ENCODE results near the gene MYO1B. TPM values are rescaled to one million over a fixed set of nuclear protein-coding genes. Genes with fewer than 3 reads are reported as not detected.

The MYO1B gene
- total RNA-seq, 1 experiment from 2014 or later: 93.0 TPM

DNA sequence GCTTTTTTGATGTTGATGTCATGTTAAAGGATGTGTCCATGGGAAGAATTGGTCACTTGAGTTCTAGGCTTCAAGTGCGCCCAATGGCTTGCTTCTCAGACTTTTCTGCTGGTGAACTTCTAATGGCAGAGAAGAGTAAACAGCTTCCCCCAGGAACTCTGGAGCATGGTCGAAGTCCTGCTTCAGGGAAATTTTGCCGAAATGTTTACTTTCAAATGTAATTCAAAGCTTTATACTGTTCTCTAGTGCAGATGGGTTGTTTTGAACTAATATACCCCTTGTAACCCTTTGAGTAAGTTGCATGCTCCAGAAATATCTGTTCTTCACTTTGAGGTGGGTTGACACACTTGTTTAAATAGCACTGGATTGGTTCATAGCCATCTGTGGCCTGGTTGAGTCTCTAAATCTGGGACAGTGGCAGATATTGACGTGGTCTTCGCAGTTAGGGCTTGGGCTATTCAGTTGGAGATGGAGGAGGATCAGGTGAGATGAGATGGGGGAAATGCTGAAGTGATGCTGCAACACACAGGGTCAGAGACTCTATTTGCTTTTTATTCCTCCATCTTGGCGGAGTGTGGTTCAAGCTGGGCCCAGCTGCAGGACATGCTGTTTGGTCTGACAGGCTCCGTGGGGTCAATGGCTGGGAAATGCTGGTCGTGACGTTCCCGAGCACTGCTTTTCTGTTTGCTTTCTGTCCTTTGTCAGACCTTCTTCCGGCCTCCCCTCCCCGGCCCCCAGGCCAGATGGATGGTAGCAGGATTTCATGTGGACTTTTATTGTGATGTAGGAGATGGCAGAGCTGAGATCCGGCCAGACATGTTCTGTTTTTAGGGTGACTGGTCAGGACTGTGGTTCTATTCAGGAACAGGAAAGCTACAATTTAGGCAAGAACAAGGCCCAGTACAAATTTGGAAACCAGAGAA is 35.9 kb downstream of the MYO1B start:
- no peaks in the 10 kb centered on the region for H3K4me1 ChIP-seq (ENCODE audit: insufficient read depth, low read length)
- no peak overlapping the region for H3K27ac ChIP-seq (ENCODE audit: low read length)
- peaks cover 19% of the 10 kb centered on the region; the same call in 1 of the 2 replicates for H3K36me3 ChIP-seq (ENCODE audit: low read depth, low read length)
- no peaks in the 10 kb centered on the region for H3K9me2 ChIP-seq (replicated peaks; ENCODE audit: low read length)
- no peak overlapping the region for H3K4me2 ChIP-seq (ENCODE audit: low read length)
- intact Hi-C loops (cut with micrococcal nuclease): no loop called here
- DNase-seq: no peak
- no peaks in the 10 kb centered on the region for H3K9me3 ChIP-seq (ENCODE audit: low read length)
- H4K20me1 ChIP-seq (ENCODE audit: low read length): 0 out of 2 replicates have a peak, but pooled peaks cover 6% of the 10 kb centered on the region
- TF ChIP-seq EZH2 (IDR thresholded peaks at IDR 0.05; ENCODE audit: low read length, unreplicated experiment) (no peak), EZH2phosphoT487 (IDR thresholded peaks at IDR 0.05; ENCODE audit: borderline replicate concordance, low read length) (no peak), CTCF (conservative IDR thresholded peaks at IDR 0.05; ENCODE audit: low read depth, low read length) (no peak)
- H3K9ac ChIP-seq (ENCODE audit: low read length): no peak overlapping the region
- H3K79me2 ChIP-seq (ENCODE audit: low read length): peaks cover 73% of the 10 kb centered on the region
- ChIA-PET POLR2A (ENCODE audit: unreplicated experiment) (no interaction called here), CTCF (no interaction called here)
- no peak overlapping the region for H2AFZ ChIP-seq (ENCODE audit: low read length)
- no peaks in the 10 kb centered on the region for H3F3A ChIP-seq (ENCODE audit: low read length, unreplicated experiment)
- no peak for ATAC-seq
- no TSS peak for BruUV-seq (replicated peaks)
- H3K4me3 ChIP-seq (ENCODE audit: low read length): no peak overlapping the region
- H3K27me3 ChIP-seq (ENCODE audit: low read length): no peaks in the 10 kb centered on the region

- no peak for ATAC-seq
- ChIA-PET POLR2A (ENCODE audit: unreplicated experiment) (no interaction called here), CTCF (no interaction called here)
- no peak for DNase-seq
- BruUV-seq (replicated peaks): no TSS peak
- no peak overlapping the region for H3K4me3 ChIP-seq (ENCODE audit: low read length)
- H3K4me1 ChIP-seq (ENCODE audit: insufficient read depth, low read length): no peaks in the 10 kb centered on the region
- no peak overlapping the region for H2AFZ ChIP-seq (ENCODE audit: low read length)
- no peaks in the 10 kb centered on the region for H3K27me3 ChIP-seq (ENCODE audit: low read length)
- H3K9ac ChIP-seq (ENCODE audit: low read length): no peak overlapping the region
- no peaks in the 10 kb centered on the region for H3K9me3 ChIP-seq (ENCODE audit: low read length)
- intact Hi-C loops (cut with micrococcal nuclease): no loop called here
- H3K27ac ChIP-seq (ENCODE audit: low read length): no peak overlapping the region
- no peaks in the 10 kb centered on the region for H3F3A ChIP-seq (ENCODE audit: low read length, unreplicated experiment)
- H3K79me2 ChIP-seq (ENCODE audit: low read length): peaks cover 84% of the 10 kb centered on the region
- H3K9me2 ChIP-seq (replicated peaks; ENCODE audit: low read length): no peaks in the 10 kb centered on the region
- H3K36me3 ChIP-seq (ENCODE audit: low read depth, low read length): peaks cover 12% of the 10 kb centered on the region; the same call in 1 of the 2 replicates
- no peak overlapping the region for H3K4me2 ChIP-seq (ENCODE audit: low read length)
- H4K20me1 ChIP-seq (ENCODE audit: low read length): no peaks in the 10 kb centered on the region
- TF ChIP-seq EZH2phosphoT487 (IDR thresholded peaks at IDR 0.05; ENCODE audit: borderline replicate concordance, low read length) (no peak), CTCF (conservative IDR thresholded peaks at IDR 0.05; ENCODE audit: low read depth, low read length) (no peak)
Measured at GRCh38 chr2:191285252-191285651, 40.0 kb downstream of the MYO1B start.

GRCh38 chr2:191287820-191288219 is 42.6 kb downstream of the MYO1B start:
- Histone ChIP-seq H3K9ac (ENCODE audit: low read length) (no peak overlapping the region), H3F3A (ENCODE audit: low read length, unreplicated experiment) (no peaks in the 10 kb centered on the region), H3K36me3 (ENCODE audit: low read depth, low read length) (0 out of 2 replicates have a peak, but pooled peaks cover 8% of the 10 kb centered on the region), H4K20me1 (ENCODE audit: low read length) (no peaks in the 10 kb centered on the region), H2AFZ (ENCODE audit: low read length) (no peak overlapping the region), H3K9me3 (ENCODE audit: low read length) (no peaks in the 10 kb centered on the region), H3K4me2 (ENCODE audit: low read length) (no peak overlapping the region), H3K4me3 (ENCODE audit: low read length) (no peak overlapping the region), H3K27me3 (ENCODE audit: low read length) (no peaks in the 10 kb centered on the region), H3K9me2 (replicated peaks; ENCODE audit: low read length) (no peaks in the 10 kb centered on the region), H3K79me2 (ENCODE audit: low read length) (peaks cover 88% of the 10 kb centered on the region), H3K27ac (ENCODE audit: low read length) (no peak overlapping the region), H3K4me1 (ENCODE audit: insufficient read depth, low read length) (no peaks in the 10 kb centered on the region)
- POLR2A ChIA-PET (ENCODE audit: unreplicated experiment): no interaction called here
- no peak for ATAC-seq
- CTCF ChIA-PET: interaction anchor here (0.6 kb wide), 1 partner anchor 122 kb away, joined by 4 read pairs; no protein-coding TSS in a partner anchor
- BruUV-seq (replicated peaks): no TSS peak
- intact Hi-C loops (cut with micrococcal nuclease): no loop called here
- TF ChIP-seq CTCF (conservative IDR thresholded peaks at IDR 0.05; ENCODE audit: low read depth, low read length) (no peak), EZH2 (IDR thresholded peaks at IDR 0.05; ENCODE audit: low read length, unreplicated experiment) (no peak), EZH2phosphoT487 (IDR thresholded peaks at IDR 0.05; ENCODE audit: borderline replicate concordance, low read length) (no peak)
- DNase-seq: no peak

Data from PC-3 (cell line).